ENCODE measurements around the gene CKS1B.

CKS1B gene

DNA sequence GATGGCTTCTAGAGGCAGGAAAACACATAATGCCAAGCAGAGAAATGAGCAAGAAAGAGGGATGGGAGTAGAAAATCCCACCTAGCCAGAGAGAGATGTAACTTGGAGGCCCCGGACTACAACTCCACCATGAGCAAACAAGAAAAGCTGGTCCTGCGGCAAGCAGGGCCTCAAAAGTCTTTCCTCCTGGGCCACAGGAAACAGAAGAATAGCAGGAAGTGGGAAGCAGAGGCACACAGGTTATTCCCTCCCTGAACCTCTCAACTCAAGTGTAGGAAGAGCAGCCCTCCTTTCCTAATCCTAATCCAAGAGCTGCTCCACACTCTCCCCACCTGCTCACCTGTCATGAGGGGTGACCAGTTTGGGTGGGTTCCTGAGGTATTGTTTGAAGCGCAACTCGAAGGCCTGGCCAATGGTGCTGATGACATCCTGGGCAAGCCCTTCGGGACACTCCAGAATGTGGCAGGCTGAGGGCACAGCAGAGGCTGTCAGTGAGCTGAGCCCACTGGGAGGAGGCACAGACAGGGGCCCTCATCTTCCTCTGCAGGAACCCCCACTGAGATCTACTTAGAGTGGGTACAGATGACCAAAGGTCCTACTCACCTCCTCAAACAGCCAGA lies 7.0 kb upstream of the CKS1B start (continued):
- TF ChIP-seq CSDC2 (CRISPR knock-in tag; IDR thresholded peaks at IDR 0.05): no peak
- TF ChIP-seq ESRRG (CRISPR knock-in tag; IDR thresholded peaks at IDR 0.05): no peak
- TF ChIP-seq, protein P1, sequence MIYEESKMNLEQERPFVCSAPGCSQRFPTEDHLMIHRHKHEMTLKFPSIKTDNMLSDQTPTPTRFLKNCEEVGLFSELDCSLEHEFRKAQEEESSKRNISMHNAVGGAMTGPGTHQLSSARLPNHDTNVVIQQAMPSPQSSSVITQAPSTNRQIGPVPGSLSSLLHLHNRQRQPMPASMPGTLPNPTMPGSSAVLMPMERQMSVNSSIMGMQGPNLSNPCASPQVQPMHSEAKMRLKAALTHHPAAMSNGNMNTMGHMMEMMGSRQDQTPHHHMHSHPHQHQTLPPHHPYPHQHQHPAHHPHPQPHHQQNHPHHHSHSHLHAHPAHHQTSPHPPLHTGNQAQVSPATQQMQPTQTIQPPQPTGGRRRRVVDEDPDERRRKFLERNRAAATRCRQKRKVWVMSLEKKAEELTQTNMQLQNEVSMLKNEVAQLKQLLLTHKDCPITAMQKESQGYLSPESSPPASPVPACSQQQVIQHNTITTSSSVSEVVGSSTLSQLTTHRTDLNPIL (CRISPR knock-in tag; IDR thresholded peaks at IDR 0.05; ENCODE audit: low read depth): no peak

DNA sequence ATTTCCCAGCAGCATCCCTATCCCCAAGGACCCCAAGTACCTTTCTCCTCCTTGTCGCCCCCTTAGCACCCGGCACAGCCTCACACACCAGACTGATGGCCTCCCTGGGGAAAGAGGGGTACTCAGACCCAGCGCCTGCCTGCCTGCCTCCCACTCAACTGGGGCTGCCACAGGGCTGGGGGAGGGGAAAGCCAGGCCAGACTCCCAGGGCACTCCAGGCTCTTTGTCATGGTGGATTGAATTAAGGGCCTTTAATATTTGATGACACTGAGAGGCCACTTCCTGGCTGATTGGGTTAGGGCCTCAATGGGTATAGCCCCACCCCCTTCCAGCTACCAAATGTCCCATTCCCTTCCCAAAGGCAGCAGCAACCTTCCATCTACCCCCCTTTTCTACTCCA lies 5.8 kb upstream of the CKS1B start:
- ATAC-seq: no peak

DNA sequence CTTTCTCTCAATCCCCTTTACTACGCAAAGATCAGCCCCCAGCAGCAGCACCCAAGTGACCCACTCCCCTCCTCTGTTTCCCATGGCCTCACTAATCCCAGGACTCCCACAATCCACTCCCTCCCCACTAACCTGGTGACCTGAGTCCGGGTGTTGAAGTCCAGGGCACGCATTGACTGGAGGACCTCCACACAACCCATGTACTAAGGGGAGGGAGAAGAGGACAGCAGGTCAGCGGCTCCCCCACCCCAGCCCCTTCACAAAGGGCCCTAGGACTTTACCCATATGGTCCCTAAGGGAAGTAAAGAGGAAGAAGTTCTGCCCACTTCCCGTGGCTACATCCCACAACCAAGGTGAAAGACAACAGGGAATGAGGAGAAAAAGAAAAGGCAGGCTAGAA lies 5.2 kb upstream of the CKS1B start:
- no peak for ATAC-seq
- TF ChIP-seq, protein P1 (CRISPR knock-in tag; IDR thresholded peaks at IDR 0.05; ENCODE audit: low read depth): no peak
- TF ChIP-seq, protein P2, sequence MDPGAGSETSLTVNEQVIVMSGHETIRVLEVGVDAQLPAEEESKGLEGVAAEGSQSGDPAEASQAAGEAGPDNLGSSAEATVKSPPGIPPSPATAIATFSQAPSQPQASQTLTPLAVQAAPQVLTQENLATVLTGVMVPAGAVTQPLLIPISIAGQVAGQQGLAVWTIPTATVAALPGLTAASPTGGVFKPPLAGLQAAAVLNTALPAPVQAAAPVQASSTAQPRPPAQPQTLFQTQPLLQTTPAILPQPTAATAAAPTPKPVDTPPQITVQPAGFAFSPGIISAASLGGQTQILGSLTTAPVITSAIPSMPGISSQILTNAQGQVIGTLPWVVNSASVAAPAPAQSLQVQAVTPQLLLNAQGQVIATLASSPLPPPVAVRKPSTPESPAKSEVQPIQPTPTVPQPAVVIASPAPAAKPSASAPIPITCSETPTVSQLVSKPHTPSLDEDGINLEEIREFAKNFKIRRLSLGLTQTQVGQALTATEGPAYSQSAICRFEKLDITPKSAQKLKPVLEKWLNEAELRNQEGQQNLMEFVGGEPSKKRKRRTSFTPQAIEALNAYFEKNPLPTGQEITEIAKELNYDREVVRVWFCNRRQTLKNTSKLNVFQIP (CRISPR knock-in tag; IDR thresholded peaks at IDR 0.05; ENCODE audit: borderline replicate concordance, low read depth): no peak
- no peak for TF ChIP-seq ISL1 (CRISPR knock-in tag; IDR thresholded peaks at IDR 0.05)
- TF ChIP-seq GLIS3 (CRISPR knock-in tag; IDR thresholded peaks at IDR 0.05): no peak

More for the DNA sequence above, 5.8 kb upstream of the CKS1B start:
- TF ChIP-seq RARB (CRISPR knock-in tag; IDR thresholded peaks at IDR 0.05): no peak
- no peak for TF ChIP-seq ARNTL (CRISPR knock-in tag; IDR thresholded peaks at IDR 0.05; ENCODE audit: borderline replicate concordance, low read depth)
- no peak for TF ChIP-seq TOX (CRISPR knock-in tag; IDR thresholded peaks at IDR 0.05; ENCODE audit: borderline replicate concordance)
- TF ChIP-seq BACH2 (CRISPR knock-in tag; IDR thresholded peaks at IDR 0.05; ENCODE audit: borderline replicate concordance): no peak
- TF ChIP-seq, protein P2 (CRISPR knock-in tag; IDR thresholded peaks at IDR 0.05; ENCODE audit: borderline replicate concordance, low read depth): no peak
- no peak for TF ChIP-seq ZFP30 (CRISPR knock-in tag; IDR thresholded peaks at IDR 0.05)
- TF ChIP-seq ISL1 (CRISPR knock-in tag; IDR thresholded peaks at IDR 0.05): no peak
- TF ChIP-seq GLIS3 (CRISPR knock-in tag; IDR thresholded peaks at IDR 0.05): no peak
- no peak for TF ChIP-seq PPARA (CRISPR knock-in tag; IDR thresholded peaks at IDR 0.05; ENCODE audit: borderline replicate concordance)
- TF ChIP-seq ZNF8 (CRISPR knock-in tag; IDR thresholded peaks at IDR 0.05): no peak
- no peak for TF ChIP-seq ZC3H10 (CRISPR knock-in tag; IDR thresholded peaks at IDR 0.05)

DNA sequence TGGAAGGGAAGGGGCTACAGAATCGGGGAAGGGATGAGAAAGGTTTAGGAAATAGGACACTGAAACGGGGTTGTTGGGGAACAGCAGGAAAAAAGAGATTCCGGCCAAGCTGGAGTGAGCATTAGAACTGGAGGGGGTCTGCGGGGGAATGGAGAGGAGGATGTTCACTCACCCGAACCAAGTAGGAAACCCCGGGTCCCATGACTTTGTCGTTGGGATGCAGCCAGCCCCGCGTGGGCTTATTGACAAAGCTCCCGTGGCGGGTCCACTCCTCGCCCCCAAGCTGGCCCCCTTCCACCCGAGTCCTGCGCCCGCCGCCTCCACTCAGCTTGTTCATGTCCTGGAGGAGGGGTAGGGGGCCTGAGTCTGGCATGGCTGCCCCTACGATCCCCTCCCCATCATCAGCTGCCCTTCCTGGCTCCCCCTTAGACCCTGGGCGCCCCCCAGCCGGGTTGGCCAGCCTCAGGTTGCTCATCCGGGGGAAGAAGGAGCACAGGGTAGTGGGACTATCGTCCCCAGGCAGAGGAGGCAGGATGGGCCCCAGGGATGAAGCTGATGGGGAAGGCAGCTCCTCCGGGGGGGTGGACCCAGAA lies 4.5 kb upstream of the CKS1B start:
- TF ChIP-seq TCF4 (CRISPR knock-in tag; IDR thresholded peaks at IDR 0.05; ENCODE audit: borderline replicate concordance) (no peak), ZNF70 (CRISPR knock-in tag; IDR thresholded peaks at IDR 0.05) (no peak), PPARA (CRISPR knock-in tag; IDR thresholded peaks at IDR 0.05; ENCODE audit: borderline replicate concordance) (no peak), CSDC2 (CRISPR knock-in tag; IDR thresholded peaks at IDR 0.05) (no peak), ZFP3 (CRISPR knock-in tag; IDR thresholded peaks at IDR 0.05) (no peak), ISL1 (CRISPR knock-in tag; IDR thresholded peaks at IDR 0.05) (no peak), BACH2 (CRISPR knock-in tag; IDR thresholded peaks at IDR 0.05; ENCODE audit: borderline replicate concordance) (no peak), SNAI2 (CRISPR knock-in tag; IDR thresholded peaks at IDR 0.05) (no peak)
- TF ChIP-seq, protein P1 (CRISPR knock-in tag; IDR thresholded peaks at IDR 0.05; ENCODE audit: low read depth): no peak
- TF ChIP-seq, protein P2 (CRISPR knock-in tag; IDR thresholded peaks at IDR 0.05; ENCODE audit: borderline replicate concordance, low read depth): no peak

More for the DNA sequence above, 4.5 kb upstream of the CKS1B start:
- no peak for ATAC-seq
